IMR-90 (cell line): ENCODE data around the gene VPS25. TPM values are rescaled to one million over a fixed set of nuclear protein-coding genes. Genes with fewer than 3 reads are reported as not detected.

Source experiments
- ATAC-seq: fragments of 200-7000 bp; cut with Tn5 transposase; 2 replicates; pipeline ENCODE4 v1.9.1; 2020; ENCODE audit warnings: low read depth, mild to moderate bottlenecking, moderate library complexity
- BruUV-seq: library from RNA; stranded (reverse); fragments of 400-500 nt; replicated peaks from 2 replicates; lab custom pipeline; 2021; lab: Mats Ljungman, UMichigan
- CTCF ChIA-PET: fragments of 300-600 bp; formaldehyde crosslinking; extraction: SDS; loops from one replicate; lab custom pipeline; 2021; ENCODE audit warnings: antibody characterized with exemption; lab: Yijun Ruan, JAX
- POLR2A ChIA-PET: fragments of 300-600 bp; sonication (Branson Sonifier 250); formaldehyde crosslinking; loops from one replicate; lab custom pipeline; 2022; ENCODE audit warnings: antibody characterized with exemption; ENCODE audit not compliant: unreplicated experiment; lab: Charles Lee
- DNase-seq: peaks from one replicate; pipeline ENCODE4 v3.0.0; 2013
- H2AFZ ChIP-seq: replicated peaks from 2 replicates; pipeline ENCODE3; 2013; ENCODE audit warnings: low read length, mild to moderate bottlenecking; ENCODE audit not compliant: poor library complexity
- H2AK5ac ChIP-seq: 2 replicates; pipeline ENCODE4 v1.6.1; 2013; ENCODE audit warnings: low read depth, low read length, inconsistent platforms
- H2AK9ac ChIP-seq: replicated peaks from 2 replicates; pipeline ENCODE3; 2013; ENCODE audit warnings: mild to moderate bottlenecking, low read depth, low read length, moderate library complexity; ENCODE audit not compliant: poor library complexity
- H2BK120ac ChIP-seq: 2 replicates; pipeline ENCODE4 v1.6.1; 2013; ENCODE audit warnings: low read depth, low read length, inconsistent platforms
- H2BK15ac ChIP-seq: 3 replicates; pipeline ENCODE4 v1.6.1; 2013; ENCODE audit warnings: low read depth, low read length, inconsistent platforms
- H2BK20ac ChIP-seq: 2 replicates; pipeline ENCODE4 v1.6.1; 2013; ENCODE audit warnings: low read depth, mild to moderate bottlenecking, inconsistent platforms, low read length, moderate library complexity
- H2BK5ac ChIP-seq: 2 replicates; pipeline ENCODE4 v1.6.1; 2013; ENCODE audit warnings: mild to moderate bottlenecking, low read depth, low read length, inconsistent platforms; ENCODE audit not compliant: poor library complexity, severe bottlenecking
- H3K14ac ChIP-seq: replicated peaks from 2 replicates; pipeline ENCODE4 v1.6.1; 2013; ENCODE audit warnings: low read depth, low read length, inconsistent platforms
- H3K18ac ChIP-seq: 2 replicates; pipeline ENCODE4 v1.6.1; 2013; ENCODE audit warnings: low read depth, low read length, control low read depth
- H3K23ac ChIP-seq: 2 replicates; pipeline ENCODE4 v1.6.1; 2013; ENCODE audit warnings: low read depth, low read length, inconsistent platforms
- H3K27ac ChIP-seq: 2 replicates; pipeline ENCODE4 v1.5.1; 2013; ENCODE audit warnings: mild to moderate bottlenecking, control low read depth, low read length; ENCODE audit not compliant: insufficient read depth
- H3K27me3 ChIP-seq: 2 replicates; pipeline ENCODE4 v1.6.1; 2013; ENCODE audit warnings: low read length; ENCODE audit not compliant: control insufficient read depth, insufficient read depth
- H3K36me3 ChIP-seq: 2 replicates; pipeline ENCODE4 v1.6.1; 2013; ENCODE audit warnings: low read length, mixed read lengths; ENCODE audit not compliant: control insufficient read depth, insufficient read depth
- H3K4ac ChIP-seq: 2 replicates; pipeline ENCODE4 v1.6.1; 2013; ENCODE audit warnings: low read depth, low read length, inconsistent platforms
- H3K4me1 ChIP-seq: 2 replicates; pipeline ENCODE4 v1.6.1; 2013; ENCODE audit warnings: low read length, mixed read lengths; ENCODE audit not compliant: control insufficient read depth, insufficient read depth
- H3K4me2 ChIP-seq: 2 replicates; pipeline ENCODE4 v1.6.1; 2013; ENCODE audit warnings: low read depth, mild to moderate bottlenecking, control low read depth, low read length, moderate library complexity
- H3K4me3 ChIP-seq: 2 replicates; pipeline ENCODE4 v1.5.1; 2013; ENCODE audit warnings: low read depth, mild to moderate bottlenecking, control low read depth, low read length, moderate library complexity; ENCODE audit not compliant: insufficient read depth
- H3K56ac ChIP-seq: 2 replicates; pipeline ENCODE4 v1.6.1; 2013; ENCODE audit warnings: low read length, inconsistent platforms; ENCODE audit not compliant: insufficient read depth; ENCODE audit errors: extremely low read depth
- H3K79me1 ChIP-seq, 2 experiments: 2 replicates each; pipeline ENCODE4 v1.6.1; 2013; ENCODE audit warnings: low read length in 2 of 2, inconsistent platforms in 1 of 2, low read depth in 1 of 2
- H3K9ac ChIP-seq: 2 replicates; pipeline ENCODE4 v1.6.1; 2013; ENCODE audit warnings: low read depth, low read length, control low read depth
- H3K9me1 ChIP-seq: 2 replicates; pipeline ENCODE4 v1.6.1; 2013; ENCODE audit warnings: low read length, inconsistent platforms; ENCODE audit not compliant: insufficient read depth
- H3K9me3 ChIP-seq: 2 replicates; pipeline ENCODE4 v1.6.1; 2013; ENCODE audit warnings: low read length; ENCODE audit not compliant: control insufficient read depth, insufficient read depth
- H4K20me1 ChIP-seq: 2 replicates; pipeline ENCODE4 v1.6.1; 2013; ENCODE audit warnings: low read length, inconsistent platforms; ENCODE audit not compliant: insufficient read depth
- H4K5ac ChIP-seq: 2 replicates; pipeline ENCODE4 v1.6.1; 2013; ENCODE audit warnings: mild to moderate bottlenecking, low read depth, low read length, control low read depth
- H4K8ac ChIP-seq, 2 experiments: 2 replicates each; pipeline ENCODE4 v1.6.1; 2013; ENCODE audit warnings: low read depth in 2 of 2, low read length in 2 of 2, control low read depth in 1 of 2, inconsistent platforms in 1 of 2
- H4K91ac ChIP-seq: 2 replicates; pipeline ENCODE4 v1.6.1; 2013; ENCODE audit warnings: low read depth, low read length, inconsistent platforms; ENCODE audit not compliant: insufficient read depth
- CEBPB ChIP-seq: IDR thresholded peaks from 2 replicates; pipeline ENCODE4 v1.6.1; 2012; ENCODE audit warnings: low read depth, low read length, improper control_type of control experiment
- CHD1 ChIP-seq: IDR thresholded peaks from 2 replicates; pipeline ENCODE4 v1.6.1; 2012; ENCODE audit warnings: low read depth, low read length, improper control_type of control experiment
- ELK1 ChIP-seq: fragments of 150-350 bp; IDR thresholded peaks from 2 replicates; pipeline ENCODE4 v1.6.1; 2016; ENCODE audit warnings: low read depth, mild to moderate bottlenecking, low read length, moderate library complexity, borderline replicate concordance
- MAFK ChIP-seq: IDR thresholded peaks from 2 replicates; pipeline ENCODE4 v1.6.1; 2012; ENCODE audit warnings: low read depth, low read length, improper control_type of control experiment
- POLR2A ChIP-seq: IDR thresholded peaks from 2 replicates; pipeline ENCODE4 v1.6.1; 2012; ENCODE audit warnings: mild to moderate bottlenecking, low read depth, low read length
- RCOR1 ChIP-seq: IDR thresholded peaks from 2 replicates; pipeline ENCODE4 v1.6.1; 2012; ENCODE audit warnings: mild to moderate bottlenecking, low read length, improper control_type of control experiment; ENCODE audit not compliant: insufficient replicate concordance
- SMC3 ChIP-seq: fragments of 150-350 bp; IDR thresholded peaks from 2 replicates; pipeline ENCODE4 v1.6.1; 2016; ENCODE audit warnings: low read depth, mild to moderate bottlenecking, antibody characterized with exemption, low read length, moderate library complexity
- WGBS, 2 experiments: methylation state at CpG; one replicate each; pipeline versions ENCODE4 v1.1.5 to v1.1.7; 2013; ENCODE audit warnings: missing lambda C conversion rate in 2 of 2; ENCODE audit not compliant: insufficient read length in 1 of 2; ENCODE audit errors: extremely low coverage in 2 of 2; 5-methylcytosine and 5-hydroxymethylcytosine counted together
- dilution Hi-C: fragments of 300-500 bp; cut with HindIII; formaldehyde crosslinking; loops from one replicate; pipeline ENCODE4 v1.14.3; 2018; ENCODE audit warnings: low sequenced_read_pairs; ENCODE audit not compliant: unreplicated experiment
- in situ Hi-C: fragments of 300-500 bp; cut with MboI; formaldehyde crosslinking; loops from 3 replicates; pipeline ENCODE4 v1.14.3; 2019; ENCODE audit warnings: low sequenced_read_pairs, inconsistent platforms, mixed read lengths
- intact Hi-C: fragments of 100-400 bp; cut with micrococcal nuclease; formaldehyde crosslinking; loops from 2 replicates; pipeline ENCODE4 v1.10.0; 2022
- polyA plus RNA-seq, 3 experiments: library from polyadenylated mRNA; depleted of rRNA; stranded (reverse); fragments of >200 nt; gene quantifications; 2 replicates each; pipeline ENCODE4 v1.2.3, GENCODE V29; 2012; ENCODE audit warnings: low replicate concordance in 1 of 3
- total RNA-seq: library from RNA; depleted of rRNA; stranded (reverse); fragments of >200 nt; gene quantifications from 2 replicates; pipeline ENCODE4 v1.2.3, GENCODE V29; 2012
- TF ChIP-seq, protein P1 (sequence below): conservative IDR thresholded peaks from 2 replicates; pipeline ENCODE4 v1.5.1; 2012; ENCODE audit warnings: mild to moderate bottlenecking, low read depth, low read length, improper control_type of control experiment
- TF ChIP-seq, protein P2 (sequence below): fragments of 150-350 bp; IDR thresholded peaks from 2 replicates; pipeline ENCODE4 v1.6.1; 2017; ENCODE audit warnings: mild to moderate bottlenecking, antibody characterized with exemption, low read length, low read depth

VPS25 gene
- total and polyA plus RNA-seq, 2 of the 4 experiments (the other 2 are of a cell fraction): 71.3 to 130 TPM

DNA sequence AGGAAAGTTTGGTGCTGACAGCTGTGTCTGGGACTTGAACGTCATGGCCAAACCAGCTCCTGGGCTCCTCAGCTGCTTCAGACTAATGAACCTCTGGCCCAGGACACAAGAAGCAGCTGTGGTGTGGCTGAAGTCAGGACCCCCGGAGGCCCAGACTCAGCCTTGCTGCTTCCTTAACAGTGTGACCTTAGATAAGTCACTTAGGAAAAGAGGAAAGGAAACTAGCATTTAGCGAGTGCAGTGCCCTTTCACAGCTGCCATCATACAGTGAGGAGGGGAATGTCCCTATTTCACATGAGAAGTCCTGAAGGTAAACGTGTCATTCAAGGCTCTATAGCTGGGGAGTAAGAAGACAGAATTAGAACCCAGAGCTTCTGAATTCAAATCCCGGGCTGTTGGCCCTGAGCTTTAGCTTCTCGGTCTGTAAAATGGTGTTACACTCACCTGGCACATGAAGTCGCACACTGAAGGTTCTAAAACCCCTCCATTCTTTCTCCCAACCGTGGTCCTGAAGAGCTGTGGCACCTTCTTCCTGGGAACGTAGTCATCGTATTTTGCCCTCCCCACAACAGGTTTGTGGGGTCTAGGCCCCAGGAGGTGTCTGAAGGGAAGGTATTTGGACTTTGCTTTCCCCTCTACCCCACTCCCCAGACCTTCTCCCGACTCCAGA is 13.1 kb upstream of the VPS25 start:
- BruUV-seq: no TSS peak
- ChIA-PET CTCF (interaction anchor here (3.5 kb wide), 1 partner anchor 12 kb away, joined by 12 read pairs; no protein-coding TSS in a partner anchor), POLR2A (no interaction called here)
- Histone ChIP-seq H4K20me1 (no peaks in the 10 kb centered on the region), H3K4me3 (no peak overlapping the region), H2AFZ (peak overlapping the region; percentile 87), H3K27me3 (peaks cover 54% of the 10 kb centered on the region), H3K36me3 (no peaks in the 10 kb centered on the region), H4K5ac (no peak overlapping the region), H3K56ac (no peak overlapping the region), H2BK20ac (no peak overlapping the region), H3K9me3 (no peaks in the 10 kb centered on the region), H2BK5ac (no peak overlapping the region), H2BK15ac (no peak overlapping the region), H3K9ac (no peak overlapping the region), H2AK9ac (no peak overlapping the region), H2BK120ac (no peak overlapping the region), H3K23ac (0 out of 2 replicates have a peak overlapping the region, but pooled peaks have one; percentile 75), H3K4ac (no peak overlapping the region), H3K79me1 (no peaks in the 10 kb centered on the region), H3K4me1 (no peaks in the 10 kb centered on the region), H3K18ac (no peak overlapping the region), H2AK5ac (no peak overlapping the region), H3K4me2 (no peak overlapping the region), H4K8ac (no peak overlapping the region), H3K9me1 (no peaks in the 10 kb centered on the region), H3K14ac (no peak overlapping the region), H3K27ac (no peak overlapping the region), H4K91ac (no peak overlapping the region)
- no peak for TF ChIP-seq SMC3
- TF ChIP-seq ELK1: no peak
- TF ChIP-seq, protein P1, sequence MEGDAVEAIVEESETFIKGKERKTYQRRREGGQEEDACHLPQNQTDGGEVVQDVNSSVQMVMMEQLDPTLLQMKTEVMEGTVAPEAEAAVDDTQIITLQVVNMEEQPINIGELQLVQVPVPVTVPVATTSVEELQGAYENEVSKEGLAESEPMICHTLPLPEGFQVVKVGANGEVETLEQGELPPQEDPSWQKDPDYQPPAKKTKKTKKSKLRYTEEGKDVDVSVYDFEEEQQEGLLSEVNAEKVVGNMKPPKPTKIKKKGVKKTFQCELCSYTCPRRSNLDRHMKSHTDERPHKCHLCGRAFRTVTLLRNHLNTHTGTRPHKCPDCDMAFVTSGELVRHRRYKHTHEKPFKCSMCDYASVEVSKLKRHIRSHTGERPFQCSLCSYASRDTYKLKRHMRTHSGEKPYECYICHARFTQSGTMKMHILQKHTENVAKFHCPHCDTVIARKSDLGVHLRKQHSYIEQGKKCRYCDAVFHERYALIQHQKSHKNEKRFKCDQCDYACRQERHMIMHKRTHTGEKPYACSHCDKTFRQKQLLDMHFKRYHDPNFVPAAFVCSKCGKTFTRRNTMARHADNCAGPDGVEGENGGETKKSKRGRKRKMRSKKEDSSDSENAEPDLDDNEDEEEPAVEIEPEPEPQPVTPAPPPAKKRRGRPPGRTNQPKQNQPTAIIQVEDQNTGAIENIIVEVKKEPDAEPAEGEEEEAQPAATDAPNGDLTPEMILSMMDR: no peak
- TF ChIP-seq CEBPB: no peak
- TF ChIP-seq, protein P2, sequence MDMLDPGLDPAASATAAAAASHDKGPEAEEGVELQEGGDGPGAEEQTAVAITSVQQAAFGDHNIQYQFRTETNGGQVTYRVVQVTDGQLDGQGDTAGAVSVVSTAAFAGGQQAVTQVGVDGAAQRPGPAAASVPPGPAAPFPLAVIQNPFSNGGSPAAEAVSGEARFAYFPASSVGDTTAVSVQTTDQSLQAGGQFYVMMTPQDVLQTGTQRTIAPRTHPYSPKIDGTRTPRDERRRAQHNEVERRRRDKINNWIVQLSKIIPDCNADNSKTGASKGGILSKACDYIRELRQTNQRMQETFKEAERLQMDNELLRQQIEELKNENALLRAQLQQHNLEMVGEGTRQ: no peak
- TF ChIP-seq MAFK: no peak
- no peak for TF ChIP-seq POLR2A
- no peak for TF ChIP-seq RCOR1
- no peak for TF ChIP-seq CHD1
- intact Hi-C loops: loop anchor here (5.0 kb wide), 2 partner anchors 62 to 183 kb away; partner anchors contain the start of genes BECN1 and PSMC3IP
- in situ Hi-C loops: no loop called here
- WGBS, 2 experiments: 53% methylated on average over 5 of the region's 11 CpGs; no CpG with 5 or more reads in 1 of the 2 experiments
- ATAC-seq: no peak
- dilution Hi-C loops: no loop called here
- no peak for DNase-seq
